ENCODE results near the gene KLHDC3. TPM values are rescaled to one million over a fixed set of nuclear protein-coding genes. Genes with fewer than 3 reads are reported as not detected.

Gene KLHDC3
- total and polyA plus RNA-seq, 2 of the 13 experiments (the other 11 are each of a cell fraction or from before 2014, with no cell fraction given), result 78.3 to 91.5 TPM

DNA sequence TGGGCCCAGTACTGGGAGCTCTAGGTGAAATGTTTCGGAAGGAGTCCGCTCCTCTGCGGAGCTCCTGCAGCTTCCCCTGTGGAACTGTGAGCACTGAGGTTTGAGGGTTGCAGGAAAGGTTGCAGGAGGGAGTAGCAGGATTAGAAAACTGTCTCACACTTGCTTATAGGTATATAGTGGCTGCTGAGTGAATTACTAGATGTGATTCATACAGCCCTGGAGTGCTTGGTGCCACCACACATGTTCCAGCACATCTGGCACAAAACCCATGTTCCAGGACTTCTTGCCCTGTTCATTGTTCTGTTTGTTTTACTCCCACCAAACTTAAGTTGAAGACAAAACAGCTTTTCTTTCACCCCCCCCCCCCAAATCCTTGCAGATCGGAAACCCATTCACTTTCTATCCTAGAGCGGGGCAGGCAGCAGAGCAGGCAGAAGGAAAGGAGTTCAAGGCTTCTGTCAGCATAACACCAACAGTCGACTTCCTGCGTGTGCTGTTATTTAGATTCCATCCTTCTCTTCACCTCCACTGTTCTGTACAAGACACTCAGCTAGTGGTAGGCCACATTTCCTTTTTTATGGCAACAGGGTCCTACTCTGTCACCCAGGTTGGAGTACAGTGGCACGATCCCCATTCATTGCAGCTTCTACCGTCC, 34.4 kb upstream of the KLHDC3 start (continued):
- TF ChIP-seq, protein P1, sequence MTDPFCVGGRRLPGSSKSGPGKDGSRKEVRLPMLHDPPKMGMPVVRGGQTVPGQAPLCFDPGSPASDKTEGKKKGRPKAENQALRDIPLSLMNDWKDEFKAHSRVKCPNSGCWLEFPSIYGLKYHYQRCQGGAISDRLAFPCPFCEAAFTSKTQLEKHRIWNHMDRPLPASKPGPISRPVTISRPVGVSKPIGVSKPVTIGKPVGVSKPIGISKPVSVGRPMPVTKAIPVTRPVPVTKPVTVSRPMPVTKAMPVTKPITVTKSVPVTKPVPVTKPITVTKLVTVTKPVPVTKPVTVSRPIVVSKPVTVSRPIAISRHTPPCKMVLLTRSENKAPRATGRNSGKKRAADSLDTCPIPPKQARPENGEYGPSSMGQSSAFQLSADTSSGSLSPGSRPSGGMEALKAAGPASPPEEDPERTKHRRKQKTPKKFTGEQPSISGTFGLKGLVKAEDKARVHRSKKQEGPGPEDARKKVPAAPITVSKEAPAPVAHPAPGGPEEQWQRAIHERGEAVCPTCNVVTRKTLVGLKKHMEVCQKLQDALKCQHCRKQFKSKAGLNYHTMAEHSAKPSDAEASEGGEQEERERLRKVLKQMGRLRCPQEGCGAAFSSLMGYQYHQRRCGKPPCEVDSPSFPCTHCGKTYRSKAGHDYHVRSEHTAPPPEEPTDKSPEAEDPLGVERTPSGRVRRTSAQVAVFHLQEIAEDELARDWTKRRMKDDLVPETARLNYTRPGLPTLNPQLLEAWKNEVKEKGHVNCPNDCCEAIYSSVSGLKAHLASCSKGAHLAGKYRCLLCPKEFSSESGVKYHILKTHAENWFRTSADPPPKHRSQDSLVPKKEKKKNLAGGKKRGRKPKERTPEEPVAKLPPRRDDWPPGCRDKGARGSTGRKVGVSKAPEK (CRISPR knock-in tag; IDR thresholded peaks at IDR 0.05; ENCODE audit: borderline replicate concordance), result no peak
- no peak for TF ChIP-seq ZNF556 (CRISPR knock-in tag; IDR thresholded peaks at IDR 0.05; ENCODE audit: borderline replicate concordance)
- TF ChIP-seq SRY (CRISPR knock-in tag; IDR thresholded peaks at IDR 0.05), result no peak
- peak; percentile 61; the same call in 1 of the 2 replicates for TF ChIP-seq ZNF350 (CRISPR knock-in tag; IDR thresholded peaks at IDR 0.05; ENCODE audit: borderline replicate concordance, low read depth)
- TF ChIP-seq, protein P2, sequence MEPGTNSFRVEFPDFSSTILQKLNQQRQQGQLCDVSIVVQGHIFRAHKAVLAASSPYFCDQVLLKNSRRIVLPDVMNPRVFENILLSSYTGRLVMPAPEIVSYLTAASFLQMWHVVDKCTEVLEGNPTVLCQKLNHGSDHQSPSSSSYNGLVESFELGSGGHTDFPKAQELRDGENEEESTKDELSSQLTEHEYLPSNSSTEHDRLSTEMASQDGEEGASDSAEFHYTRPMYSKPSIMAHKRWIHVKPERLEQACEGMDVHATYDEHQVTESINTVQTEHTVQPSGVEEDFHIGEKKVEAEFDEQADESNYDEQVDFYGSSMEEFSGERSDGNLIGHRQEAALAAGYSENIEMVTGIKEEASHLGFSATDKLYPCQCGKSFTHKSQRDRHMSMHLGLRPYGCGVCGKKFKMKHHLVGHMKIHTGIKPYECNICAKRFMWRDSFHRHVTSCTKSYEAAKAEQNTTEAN (CRISPR knock-in tag; conservative IDR thresholded peaks at IDR 0.05), result no peak
- TF ChIP-seq RORA (CRISPR knock-in tag; IDR thresholded peaks at IDR 0.05), result no peak
- TF ChIP-seq, protein P3, sequence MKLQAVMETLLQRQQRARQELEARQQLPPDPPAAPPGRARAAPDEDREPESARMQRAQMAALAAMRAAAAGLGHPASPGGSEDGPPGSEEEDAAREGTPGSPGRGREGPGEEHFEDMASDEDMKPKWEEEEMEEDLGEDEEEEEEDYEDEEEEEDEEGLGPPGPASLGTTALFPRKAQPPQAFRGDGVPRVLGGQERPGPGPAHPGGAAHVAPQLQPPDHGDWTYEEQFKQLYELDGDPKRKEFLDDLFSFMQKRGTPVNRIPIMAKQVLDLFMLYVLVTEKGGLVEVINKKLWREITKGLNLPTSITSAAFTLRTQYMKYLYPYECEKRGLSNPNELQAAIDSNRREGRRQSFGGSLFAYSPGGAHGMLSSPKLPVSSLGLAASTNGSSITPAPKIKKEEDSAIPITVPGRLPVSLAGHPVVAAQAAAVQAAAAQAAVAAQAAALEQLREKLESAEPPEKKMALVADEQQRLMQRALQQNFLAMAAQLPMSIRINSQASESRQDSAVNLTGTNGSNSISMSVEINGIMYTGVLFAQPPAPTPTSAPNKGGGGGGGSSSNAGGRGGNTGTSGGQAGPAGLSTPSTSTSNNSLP (IDR thresholded peaks at IDR 0.05; ENCODE audit: low read depth, low read length), result peak; percentile 2; the same call in 1 of the 2 replicates
- TF ChIP-seq, protein P4, sequence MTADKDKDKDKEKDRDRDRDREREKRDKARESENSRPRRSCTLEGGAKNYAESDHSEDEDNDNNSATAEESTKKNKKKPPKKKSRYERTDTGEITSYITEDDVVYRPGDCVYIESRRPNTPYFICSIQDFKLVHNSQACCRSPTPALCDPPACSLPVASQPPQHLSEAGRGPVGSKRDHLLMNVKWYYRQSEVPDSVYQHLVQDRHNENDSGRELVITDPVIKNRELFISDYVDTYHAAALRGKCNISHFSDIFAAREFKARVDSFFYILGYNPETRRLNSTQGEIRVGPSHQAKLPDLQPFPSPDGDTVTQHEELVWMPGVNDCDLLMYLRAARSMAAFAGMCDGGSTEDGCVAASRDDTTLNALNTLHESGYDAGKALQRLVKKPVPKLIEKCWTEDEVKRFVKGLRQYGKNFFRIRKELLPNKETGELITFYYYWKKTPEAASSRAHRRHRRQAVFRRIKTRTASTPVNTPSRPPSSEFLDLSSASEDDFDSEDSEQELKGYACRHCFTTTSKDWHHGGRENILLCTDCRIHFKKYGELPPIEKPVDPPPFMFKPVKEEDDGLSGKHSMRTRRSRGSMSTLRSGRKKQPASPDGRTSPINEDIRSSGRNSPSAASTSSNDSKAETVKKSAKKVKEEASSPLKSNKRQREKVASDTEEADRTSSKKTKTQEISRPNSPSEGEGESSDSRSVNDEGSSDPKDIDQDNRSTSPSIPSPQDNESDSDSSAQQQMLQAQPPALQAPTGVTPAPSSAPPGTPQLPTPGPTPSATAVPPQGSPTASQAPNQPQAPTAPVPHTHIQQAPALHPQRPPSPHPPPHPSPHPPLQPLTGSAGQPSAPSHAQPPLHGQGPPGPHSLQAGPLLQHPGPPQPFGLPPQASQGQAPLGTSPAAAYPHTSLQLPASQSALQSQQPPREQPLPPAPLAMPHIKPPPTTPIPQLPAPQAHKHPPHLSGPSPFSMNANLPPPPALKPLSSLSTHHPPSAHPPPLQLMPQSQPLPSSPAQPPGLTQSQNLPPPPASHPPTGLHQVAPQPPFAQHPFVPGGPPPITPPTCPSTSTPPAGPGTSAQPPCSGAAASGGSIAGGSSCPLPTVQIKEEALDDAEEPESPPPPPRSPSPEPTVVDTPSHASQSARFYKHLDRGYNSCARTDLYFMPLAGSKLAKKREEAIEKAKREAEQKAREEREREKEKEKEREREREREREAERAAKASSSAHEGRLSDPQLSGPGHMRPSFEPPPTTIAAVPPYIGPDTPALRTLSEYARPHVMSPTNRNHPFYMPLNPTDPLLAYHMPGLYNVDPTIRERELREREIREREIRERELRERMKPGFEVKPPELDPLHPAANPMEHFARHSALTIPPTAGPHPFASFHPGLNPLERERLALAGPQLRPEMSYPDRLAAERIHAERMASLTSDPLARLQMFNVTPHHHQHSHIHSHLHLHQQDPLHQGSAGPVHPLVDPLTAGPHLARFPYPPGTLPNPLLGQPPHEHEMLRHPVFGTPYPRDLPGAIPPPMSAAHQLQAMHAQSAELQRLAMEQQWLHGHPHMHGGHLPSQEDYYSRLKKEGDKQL (CRISPR knock-in tag; IDR thresholded peaks at IDR 0.05; ENCODE audit: low read depth), result no peak
- no peak for TF ChIP-seq NFRKB (IDR thresholded peaks at IDR 0.05)
- no peak for TF ChIP-seq ZNF30 (CRISPR knock-in tag; IDR thresholded peaks at IDR 0.05)
- no peak for TF ChIP-seq ZNF652 (CRISPR knock-in tag; IDR thresholded peaks at IDR 0.05; ENCODE audit: borderline replicate concordance, low read depth)
- no peak for TF ChIP-seq ZNF780A (CRISPR knock-in tag; IDR thresholded peaks at IDR 0.05)
- 0 out of 2 replicates have a peak, but pooled peaks have one; percentile 8 for TF ChIP-seq ZNF124 (CRISPR knock-in tag; IDR thresholded peaks at IDR 0.05)
- TF ChIP-seq ZNF768 (CRISPR knock-in tag; IDR thresholded peaks at IDR 0.05), result no peak
- TF ChIP-seq RELA (CRISPR knock-in tag; IDR thresholded peaks at IDR 0.05), result no peak
- TF ChIP-seq, protein P5, sequence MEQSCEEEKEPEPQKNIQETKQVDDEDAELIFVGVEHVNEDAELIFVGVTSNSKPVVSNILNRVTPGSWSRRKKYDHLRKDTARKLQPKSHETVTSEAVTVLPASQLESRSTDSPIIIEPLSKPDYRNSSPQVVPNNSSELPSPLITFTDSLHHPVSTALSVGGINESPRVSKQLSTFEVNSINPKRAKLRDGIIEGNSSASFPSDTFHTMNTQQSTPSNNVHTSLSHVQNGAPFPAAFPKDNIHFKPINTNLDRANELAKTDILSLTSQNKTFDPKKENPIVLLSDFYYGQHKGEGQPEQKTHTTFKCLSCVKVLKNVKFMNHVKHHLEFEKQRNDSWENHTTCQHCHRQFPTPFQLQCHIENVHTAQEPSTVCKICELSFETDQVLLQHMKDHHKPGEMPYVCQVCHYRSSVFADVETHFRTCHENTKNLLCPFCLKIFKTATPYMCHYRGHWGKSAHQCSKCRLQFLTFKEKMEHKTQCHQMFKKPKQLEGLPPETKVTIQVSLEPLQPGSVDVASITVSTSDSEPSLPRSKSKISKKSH (CRISPR knock-in tag; IDR thresholded peaks at IDR 0.05; ENCODE audit: borderline replicate concordance), result no peak
- no peak; the same call in 1 of the 2 replicates for TF ChIP-seq SP5 (CRISPR knock-in tag; IDR thresholded peaks at IDR 0.05; ENCODE audit: borderline replicate concordance, low read depth)
